COLO668 (cell line): ENCODE results near the gene HSP90AA1.
A peak's percentile ranks its signal among the peaks of the same experiment; 100 is the strongest.
"Not testable (repeated sequence)": the region's sequence is repeated elsewhere in the genome, so short reads cannot be mapped to it uniquely, and the experiment has no call there.

ENCODE experiments used
- DNase-seq: peaks from one replicate; lab custom pipeline; 2025; ENCODE audit not compliant: unreplicated experiment; lab: John Stamatoyannopoulos, UW

Gene HSP90AA1

DNA sequence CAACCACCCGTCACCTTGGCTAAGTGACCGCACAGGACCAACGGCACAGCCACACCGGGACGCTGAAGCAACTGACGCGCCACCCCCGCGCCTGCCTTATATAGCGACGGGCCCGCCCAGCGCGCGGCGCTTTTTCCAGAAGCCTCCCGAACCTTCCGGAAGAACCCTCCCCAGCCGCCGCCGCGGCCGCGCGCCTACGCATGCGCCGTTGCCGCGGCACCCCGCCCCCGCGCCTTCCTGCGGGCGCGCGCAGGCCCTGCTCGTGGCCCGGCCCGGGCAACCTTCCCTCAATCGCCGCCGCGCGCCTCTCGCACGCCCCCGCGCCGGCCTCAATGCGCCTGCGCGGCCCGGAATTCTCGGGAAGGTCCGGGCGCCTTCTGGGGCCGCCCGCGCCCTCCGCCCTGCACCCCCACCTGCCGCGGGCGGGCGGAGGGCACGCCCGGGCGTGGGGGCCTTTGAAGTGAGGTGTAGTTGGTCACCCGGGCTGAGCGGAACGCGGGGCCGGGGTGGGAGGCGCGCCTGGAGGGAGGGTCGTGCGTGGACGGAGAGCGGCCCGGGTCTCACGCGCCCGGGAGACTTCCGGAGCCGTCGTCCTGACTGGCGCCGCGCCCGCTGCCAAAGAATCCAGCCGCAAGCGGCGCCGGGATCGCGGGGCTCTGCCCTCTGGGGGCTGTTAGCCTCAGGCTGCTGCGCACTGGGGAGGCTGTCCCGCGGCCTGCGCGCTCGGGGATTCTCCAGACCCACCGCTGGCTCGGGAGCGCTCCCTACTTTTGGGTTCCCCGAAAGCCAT lies at the start of gene HSP90AA1:
Gene HSP90AA1, minus strand, starts transcription at position 73 of the 790 bp plus-strand sequence. CDS start 666 bp downstream, outside the sequence.
- DNase-seq: peak; percentile 99

- DNase-seq: not testable (repeated sequence)
These were observed 48.6 kb upstream of the HSP90AA1 start for GRCh38 chr14:102135456-102135855.

DNA sequence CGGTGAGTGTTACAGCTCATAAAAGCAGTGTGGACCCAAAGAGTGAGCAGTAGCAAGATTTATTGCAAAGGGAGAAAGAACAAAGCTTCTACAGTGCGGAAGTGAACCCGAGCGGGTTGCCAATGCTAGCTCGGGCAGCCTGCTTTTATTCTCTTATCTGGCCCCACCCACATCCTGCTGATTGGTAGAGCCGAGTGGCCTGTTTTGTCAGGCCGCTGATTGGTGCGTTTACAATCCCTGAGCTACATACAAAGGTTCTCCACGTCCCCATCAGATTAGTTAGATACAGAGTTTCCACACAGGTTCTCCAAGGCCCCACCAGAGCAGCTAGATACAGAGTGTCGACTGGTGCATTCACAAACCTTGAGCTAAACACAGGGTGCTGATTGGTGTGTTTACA lies 47.9 kb upstream of the HSP90AA1 start:
- not testable (repeated sequence) for DNase-seq

GRCh38 chr14:102134021-102134420 lies 47.2 kb upstream of the HSP90AA1 start:
- not testable (repeated sequence) for DNase-seq

DNA sequence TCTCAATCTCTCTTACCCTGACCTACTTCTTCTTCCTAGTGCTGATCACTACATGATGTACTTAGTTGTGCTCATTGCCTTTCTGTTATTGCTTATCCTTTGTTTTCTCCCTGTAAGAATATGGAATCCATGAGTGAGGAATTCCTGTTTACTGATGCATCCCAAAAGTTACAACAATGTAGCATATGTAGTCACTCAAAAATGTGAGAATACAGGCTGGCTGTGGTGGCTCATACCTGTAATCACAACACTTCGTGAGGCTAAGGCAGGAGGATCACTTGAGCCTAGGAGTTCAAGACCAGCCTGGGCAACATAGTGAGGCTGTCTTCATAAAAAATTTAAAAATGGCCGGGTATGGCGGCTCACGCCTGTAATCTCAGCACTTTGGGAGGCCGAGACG lies 44.9 kb upstream of the HSP90AA1 start:
- no peak for DNase-seq

DNA sequence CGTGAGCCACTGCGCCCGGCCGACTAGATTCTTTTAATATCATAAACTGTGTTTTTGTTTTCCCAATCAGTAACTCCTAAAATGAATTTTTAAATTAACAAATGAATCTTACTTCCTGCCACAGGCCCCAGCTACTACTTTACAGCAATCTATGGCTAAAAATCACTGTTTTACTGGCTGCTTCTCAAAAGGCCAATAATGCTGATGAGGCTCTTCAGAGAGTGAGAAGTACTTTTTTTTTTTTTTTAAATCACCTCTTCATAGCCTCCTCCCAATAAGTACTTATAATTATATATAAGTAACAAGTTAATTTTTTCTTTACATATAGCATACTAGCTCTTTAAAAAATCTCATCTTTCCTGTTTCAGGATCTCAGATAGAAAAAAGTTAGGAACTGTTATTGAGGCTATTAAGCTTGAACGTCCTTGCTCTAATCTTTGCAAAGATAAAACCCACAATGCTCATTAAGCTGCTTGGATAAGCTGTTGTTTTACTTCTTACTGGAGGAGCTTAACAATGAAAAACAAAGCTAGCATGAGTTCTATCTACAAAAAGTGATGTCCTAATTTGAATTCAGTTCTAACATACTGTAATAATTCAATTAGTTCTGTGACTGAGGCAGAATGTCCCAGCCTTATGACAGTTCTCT lies 40.1 kb upstream of the HSP90AA1 start:
- no peak for DNase-seq

GRCh38 chr14:102125546-102125945 lies 38.7 kb upstream of the HSP90AA1 start:
- DNase-seq: no peak

DNA sequence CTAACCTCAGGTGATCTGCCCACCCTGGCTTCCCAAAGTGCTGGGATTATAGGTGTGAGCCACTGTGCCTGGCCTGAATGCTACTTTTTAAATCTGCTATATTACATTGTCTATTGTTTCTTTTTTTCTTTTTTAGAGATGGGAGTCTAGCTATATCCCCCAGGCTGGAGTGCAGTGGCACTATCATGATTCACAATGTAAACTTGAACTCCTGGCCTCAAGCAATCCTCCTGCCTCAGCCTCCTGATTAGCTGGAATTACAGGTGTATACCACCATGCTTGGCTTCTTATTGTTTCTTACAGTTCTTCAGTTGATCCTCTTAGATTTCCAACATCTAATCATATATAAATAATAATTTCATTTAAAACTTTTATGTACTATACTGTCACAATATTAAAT lies 37.6 kb upstream of the HSP90AA1 start:
- no peak for DNase-seq

- no peak for DNase-seq
These were observed 34.7 kb upstream of the HSP90AA1 start for GRCh38 chr14:102121567-102121966.

- no peak for DNase-seq
These were observed 34.0 kb upstream of the HSP90AA1 start for GRCh38 chr14:102120888-102121287.

DNA sequence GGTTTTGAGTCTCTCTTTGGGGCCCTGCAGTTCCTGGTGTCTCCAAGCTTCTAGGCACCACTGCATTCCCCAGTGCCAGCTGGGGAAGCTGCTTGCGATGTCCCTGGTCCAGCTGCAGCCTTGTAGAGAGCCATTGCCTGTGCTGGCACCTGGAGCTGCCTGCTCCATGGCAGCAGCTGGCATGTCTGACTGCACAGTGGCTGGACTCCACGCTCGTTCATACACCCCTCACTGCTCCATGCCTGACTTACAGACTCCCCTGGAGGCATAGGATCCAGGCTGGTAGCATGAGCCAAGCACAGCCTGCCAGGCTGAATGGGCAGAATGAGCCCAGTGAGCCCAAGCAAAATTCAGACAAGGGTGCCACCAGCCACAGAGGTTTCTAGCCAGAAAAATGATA lies 31.0 kb upstream of the HSP90AA1 start:
- no peak for DNase-seq

- DNase-seq: no peak
These were observed 29.7 kb upstream of the HSP90AA1 start for GRCh38 chr14:102116361-102117180.

- DNase-seq: no peak
These were observed 24.3 kb upstream of the HSP90AA1 start for GRCh38 chr14:102111101-102111500.

GRCh38 chr14:102109332-102109731 lies 22.5 kb upstream of the HSP90AA1 start:
- not testable (repeated sequence) for DNase-seq

DNA sequence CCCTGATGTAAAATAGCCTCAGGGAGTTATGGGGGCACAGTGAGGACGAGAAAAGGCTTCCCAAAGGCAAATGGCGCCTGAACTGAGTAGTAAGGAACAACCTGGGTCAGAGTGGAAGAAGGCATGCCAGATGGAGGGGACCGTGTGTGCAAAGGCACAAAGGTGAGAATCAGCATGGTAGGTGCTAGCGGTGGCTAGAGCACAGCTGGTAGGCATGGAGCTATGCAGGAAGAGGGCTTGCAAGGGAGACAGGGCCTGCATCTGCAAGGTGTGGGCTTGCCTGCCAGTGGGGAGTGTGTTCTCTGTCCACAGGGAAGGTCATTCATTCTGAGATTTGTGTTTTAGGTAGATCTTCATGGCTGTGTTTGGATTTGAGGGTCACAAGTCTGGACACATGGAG lies 18.5 kb upstream of the HSP90AA1 start:
- DNase-seq: no peak

DNA sequence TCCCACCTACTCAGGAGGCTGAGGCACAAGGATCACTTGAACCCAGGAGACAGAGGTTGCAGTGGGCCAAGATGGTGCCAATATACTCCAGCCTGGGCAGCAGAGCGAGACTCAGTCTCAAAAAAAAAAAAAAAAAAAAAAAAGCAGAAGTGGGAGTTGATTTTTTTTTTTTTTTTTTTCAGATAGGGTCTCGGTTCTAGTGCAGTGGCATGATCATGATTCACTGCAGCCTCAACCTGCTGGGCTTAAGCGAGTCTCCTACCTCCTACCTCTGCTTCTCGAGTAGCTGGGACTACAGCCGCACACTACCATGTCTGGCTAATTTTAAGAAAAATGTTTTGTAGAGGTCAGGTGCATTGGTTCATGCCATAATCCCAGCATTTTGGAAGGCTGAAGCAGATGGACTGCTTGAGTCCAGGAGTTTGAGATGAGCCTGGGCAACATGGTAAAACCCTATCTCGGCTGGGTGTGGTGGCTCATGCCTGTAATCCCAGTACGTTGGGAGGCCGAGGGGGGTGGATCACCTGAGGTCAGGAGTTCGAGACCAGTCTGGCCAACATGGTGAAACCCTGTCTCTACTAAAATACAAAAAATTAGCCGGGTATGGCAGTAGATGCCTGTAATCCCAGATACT lies 16.3 kb upstream of the HSP90AA1 start:
- no peak for DNase-seq

- no peak for DNase-seq
These were observed 10.7 kb upstream of the HSP90AA1 start for GRCh38 chr14:102097441-102098135.

- peak; percentile 80 for DNase-seq
These were observed 9.8 kb upstream of the HSP90AA1 start for GRCh38 chr14:102096569-102097188.

DNA sequence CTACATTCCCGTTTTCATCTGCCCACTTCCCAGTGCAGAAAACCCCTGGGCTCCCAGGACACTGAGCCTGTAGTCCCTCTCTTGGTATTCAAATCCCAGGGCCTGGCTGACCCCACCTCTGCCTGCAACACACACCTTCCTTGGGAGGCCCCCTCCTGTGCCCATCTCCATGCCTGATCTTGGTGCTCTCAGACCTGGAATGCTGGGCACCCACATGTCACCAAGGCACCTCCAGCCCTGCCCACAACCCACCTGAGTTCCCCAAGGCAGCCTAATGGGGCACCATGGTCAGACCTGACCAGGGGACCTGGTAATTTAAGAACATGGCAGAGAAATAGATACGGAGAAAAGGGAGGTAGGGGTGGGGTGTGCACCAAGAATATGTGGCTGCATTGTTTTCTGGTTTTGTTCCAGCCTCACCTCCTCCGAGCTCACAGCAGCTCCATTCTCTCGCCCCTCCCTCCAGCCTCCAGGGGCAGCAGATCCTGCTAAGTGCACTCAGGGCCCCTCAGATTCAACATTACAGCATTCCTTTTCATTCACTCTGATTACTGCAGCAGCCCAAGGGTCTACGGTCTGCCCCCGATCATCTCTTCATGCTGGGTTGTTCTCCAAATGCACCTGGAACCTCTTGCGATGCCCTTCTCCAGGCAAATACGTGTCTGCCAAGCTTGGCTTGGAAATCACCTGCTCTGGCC lies 9.2 kb upstream of the HSP90AA1 start:
- no peak for DNase-seq
